ENCODE data around the gene COA8.

The COA8 gene

GRCh38 chr14:103625356-103626095 lies 62.8 kb downstream of the COA8 start:
- no peak for DNase-seq

- DNase-seq: no peak
Measured at GRCh38 chr14:103626146-103626850, 63.5 kb downstream of the COA8 start.

GRCh38 chr14:103627073-103628025 lies 64.6 kb downstream of the COA8 start:
- DNase-seq: no peak

- DNase-seq: no peak
Measured at GRCh38 chr14:103628221-103628683, 65.5 kb downstream of the COA8 start.

- peak; percentile 29 for DNase-seq
Measured at GRCh38 chr14:103628684-103629502, 66.1 kb downstream of the COA8 start, which contains the start of gene KLC1. KLC1 (plus strand) TSS chr14:103629211; CDS start chr14:103654565, 25,354 bp downstream.

GRCh38 chr14:103629503-103630121 lies 66.9 kb downstream of the COA8 start:
- DNase-seq: no peak

- no peak for DNase-seq
Measured at GRCh38 chr14:103630364-103631108, 67.8 kb downstream of the COA8 start.

GRCh38 chr14:103633391-103633790 lies 70.6 kb downstream of the COA8 start:
- DNase-seq: no peak

- DNase-seq: no peak
Measured at GRCh38 chr14:103634156-103634555, 71.4 kb downstream of the COA8 start.

GRCh38 chr14:103638594-103638993 lies 75.8 kb downstream of the COA8 start:
- no peak for DNase-seq

All from NCI-H2227 treated with DMSO at 0.1 percent for 48 hours (cell line).